ENCODE measurements around the gene MYO1D. TPM values are rescaled to one million over a fixed set of nuclear protein-coding genes. Genes with fewer than 3 reads are reported as not detected.

The MYO1D gene
- total RNA-seq, 1 experiment from 2014 or later = 29.9 TPM

DNA sequence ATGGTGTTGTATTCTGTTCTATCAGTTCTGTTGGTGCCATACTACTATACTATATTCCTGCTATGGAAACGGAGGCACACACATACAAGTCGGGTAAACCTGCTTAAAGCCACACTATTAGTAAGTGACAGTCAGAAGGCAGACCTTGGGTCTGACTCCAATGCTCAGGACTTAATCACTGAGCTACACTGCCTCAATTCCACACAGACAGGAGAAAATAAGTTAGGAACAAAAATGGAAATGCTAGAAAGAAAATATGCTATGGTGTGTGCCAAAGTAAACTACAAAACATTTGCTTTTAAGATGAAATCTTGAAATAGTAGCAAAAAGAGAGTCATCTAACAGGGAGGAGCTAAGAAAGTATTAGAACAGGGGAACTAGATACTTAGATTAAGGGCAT is 48.1 kb downstream of the MYO1D start:
- Mint-ChIP-seq H3K4me3 (no peak overlapping the region), H3K36me3 (no peaks in the 10 kb centered on the region), H3K27me3 (ENCODE audit: low read depth) (no peaks in the 10 kb centered on the region), H3K9me3 (no peaks in the 10 kb centered on the region), H3K27ac (no peak overlapping the region), H3K4me1 (0 out of 2 replicates have a peak, but pooled peaks cover 3% of the 10 kb centered on the region)
- ATAC-seq (no peak), DNase-seq (ENCODE audit: low spot score) (no peak)
- ChIA-PET CTCF (interaction anchor here (0.7 to 2.9 kb wide), 3 partner anchors 45 to 48 kb away, joined by 4 to 16 read pairs (median 10); partner anchors contain the start of gene MYO1D), POLR2A (interaction anchor here (0.7 kb wide), 1 partner anchor 30 kb away, joined by 3 read pairs; no protein-coding TSS in a partner anchor)
- TF ChIP-seq, protein P1, sequence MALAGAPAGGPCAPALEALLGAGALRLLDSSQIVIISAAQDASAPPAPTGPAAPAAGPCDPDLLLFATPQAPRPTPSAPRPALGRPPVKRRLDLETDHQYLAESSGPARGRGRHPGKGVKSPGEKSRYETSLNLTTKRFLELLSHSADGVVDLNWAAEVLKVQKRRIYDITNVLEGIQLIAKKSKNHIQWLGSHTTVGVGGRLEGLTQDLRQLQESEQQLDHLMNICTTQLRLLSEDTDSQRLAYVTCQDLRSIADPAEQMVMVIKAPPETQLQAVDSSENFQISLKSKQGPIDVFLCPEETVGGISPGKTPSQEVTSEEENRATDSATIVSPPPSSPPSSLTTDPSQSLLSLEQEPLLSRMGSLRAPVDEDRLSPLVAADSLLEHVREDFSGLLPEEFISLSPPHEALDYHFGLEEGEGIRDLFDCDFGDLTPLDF (CRISPR knock-in tag; IDR thresholded peaks at IDR 0.05) = no peak
- TF ChIP-seq HMGA2 (CRISPR knock-in tag; IDR thresholded peaks at IDR 0.05) (no peak), CBFB (CRISPR knock-in tag; IDR thresholded peaks at IDR 0.05; ENCODE audit: low read depth) (no peak), NFE2L1 (CRISPR knock-in tag; IDR thresholded peaks at IDR 0.05) (no peak)
- TF ChIP-seq, protein P2, sequence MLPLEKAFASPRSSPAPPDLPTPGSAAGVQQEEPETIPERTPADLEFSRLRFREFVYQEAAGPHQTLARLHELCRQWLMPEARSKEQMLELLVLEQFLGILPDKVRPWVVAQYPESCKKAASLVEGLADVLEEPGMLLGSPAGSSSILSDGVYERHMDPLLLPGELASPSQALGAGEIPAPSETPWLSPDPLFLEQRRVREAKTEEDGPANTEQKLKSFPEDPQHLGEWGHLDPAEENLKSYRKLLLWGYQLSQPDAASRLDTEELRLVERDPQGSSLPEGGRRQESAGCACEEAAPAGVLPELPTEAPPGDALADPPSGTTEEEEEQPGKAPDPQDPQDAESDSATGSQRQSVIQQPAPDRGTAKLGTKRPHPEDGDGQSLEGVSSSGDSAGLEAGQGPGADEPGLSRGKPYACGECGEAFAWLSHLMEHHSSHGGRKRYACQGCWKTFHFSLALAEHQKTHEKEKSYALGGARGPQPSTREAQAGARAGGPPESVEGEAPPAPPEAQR (CRISPR knock-in tag; IDR thresholded peaks at IDR 0.05) = no peak
- TF ChIP-seq, protein P3, sequence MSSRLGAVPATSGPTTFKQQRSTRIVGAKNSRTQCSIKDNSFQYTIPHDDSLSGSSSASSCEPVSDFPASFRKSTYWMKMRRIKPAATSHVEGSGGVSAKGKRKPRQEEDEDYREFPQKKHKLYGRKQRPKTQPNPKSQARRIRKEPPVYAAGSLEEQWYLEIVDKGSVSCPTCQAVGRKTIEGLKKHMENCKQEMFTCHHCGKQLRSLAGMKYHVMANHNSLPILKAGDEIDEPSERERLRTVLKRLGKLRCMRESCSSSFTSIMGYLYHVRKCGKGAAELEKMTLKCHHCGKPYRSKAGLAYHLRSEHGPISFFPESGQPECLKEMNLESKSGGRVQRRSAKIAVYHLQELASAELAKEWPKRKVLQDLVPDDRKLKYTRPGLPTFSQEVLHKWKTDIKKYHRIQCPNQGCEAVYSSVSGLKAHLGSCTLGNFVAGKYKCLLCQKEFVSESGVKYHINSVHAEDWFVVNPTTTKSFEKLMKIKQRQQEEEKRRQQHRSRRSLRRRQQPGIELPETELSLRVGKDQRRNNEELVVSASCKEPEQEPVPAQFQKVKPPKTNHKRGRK (CRISPR knock-in tag; IDR thresholded peaks at IDR 0.05; ENCODE audit: borderline replicate concordance) = no peak

DNA sequence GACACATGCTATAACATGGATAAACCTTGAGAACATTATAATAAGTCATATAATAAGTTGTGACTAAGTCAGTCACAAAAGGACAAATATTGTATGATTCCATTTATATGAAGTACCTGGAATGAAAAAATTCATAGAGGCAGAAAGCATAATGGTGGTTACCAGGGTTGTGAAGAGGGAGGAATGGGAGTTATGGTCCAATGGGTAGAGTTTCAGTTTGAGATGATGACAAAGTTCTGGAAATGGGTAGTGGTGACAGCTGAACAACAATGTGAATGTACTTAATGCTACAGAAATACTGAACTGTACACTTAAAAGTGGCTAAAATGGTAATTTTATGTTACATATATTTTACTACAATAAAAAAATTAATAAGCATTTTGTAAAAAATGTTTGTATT is 49.7 kb downstream of the MYO1D start:
- TF ChIP-seq, protein P2 (CRISPR knock-in tag; IDR thresholded peaks at IDR 0.05) = no peak
- TF ChIP-seq JUN (CRISPR knock-in tag; IDR thresholded peaks at IDR 0.05) (no peak), ZNF671 (CRISPR knock-in tag; IDR thresholded peaks at IDR 0.05) (no peak), ZNF423 (CRISPR knock-in tag; IDR thresholded peaks at IDR 0.05) (no peak), ESRRA (CRISPR knock-in tag; IDR thresholded peaks at IDR 0.05; ENCODE audit: borderline replicate concordance) (no peak)
- TF ChIP-seq, protein P4, sequence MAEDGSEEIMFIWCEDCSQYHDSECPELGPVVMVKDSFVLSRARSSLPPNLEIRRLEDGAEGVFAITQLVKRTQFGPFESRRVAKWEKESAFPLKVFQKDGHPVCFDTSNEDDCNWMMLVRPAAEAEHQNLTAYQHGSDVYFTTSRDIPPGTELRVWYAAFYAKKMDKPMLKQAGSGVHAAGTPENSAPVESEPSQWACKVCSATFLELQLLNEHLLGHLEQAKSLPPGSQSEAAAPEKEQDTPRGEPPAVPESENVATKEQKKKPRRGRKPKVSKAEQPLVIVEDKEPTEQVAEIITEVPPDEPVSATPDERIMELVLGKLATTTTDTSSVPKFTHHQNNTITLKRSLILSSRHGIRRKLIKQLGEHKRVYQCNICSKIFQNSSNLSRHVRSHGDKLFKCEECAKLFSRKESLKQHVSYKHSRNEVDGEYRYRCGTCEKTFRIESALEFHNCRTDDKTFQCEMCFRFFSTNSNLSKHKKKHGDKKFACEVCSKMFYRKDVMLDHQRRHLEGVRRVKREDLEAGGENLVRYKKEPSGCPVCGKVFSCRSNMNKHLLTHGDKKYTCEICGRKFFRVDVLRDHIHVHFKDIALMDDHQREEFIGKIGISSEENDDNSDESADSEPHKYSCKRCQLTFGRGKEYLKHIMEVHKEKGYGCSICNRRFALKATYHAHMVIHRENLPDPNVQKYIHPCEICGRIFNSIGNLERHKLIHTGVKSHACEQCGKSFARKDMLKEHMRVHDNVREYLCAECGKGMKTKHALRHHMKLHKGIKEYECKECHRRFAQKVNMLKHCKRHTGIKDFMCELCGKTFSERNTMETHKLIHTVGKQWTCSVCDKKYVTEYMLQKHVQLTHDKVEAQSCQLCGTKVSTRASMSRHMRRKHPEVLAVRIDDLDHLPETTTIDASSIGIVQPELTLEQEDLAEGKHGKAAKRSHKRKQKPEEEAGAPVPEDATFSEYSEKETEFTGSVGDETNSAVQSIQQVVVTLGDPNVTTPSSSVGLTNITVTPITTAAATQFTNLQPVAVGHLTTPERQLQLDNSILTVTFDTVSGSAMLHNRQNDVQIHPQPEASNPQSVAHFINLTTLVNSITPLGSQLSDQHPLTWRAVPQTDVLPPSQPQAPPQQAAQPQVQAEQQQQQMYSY (CRISPR knock-in tag; IDR thresholded peaks at IDR 0.05) = no peak
- TF ChIP-seq, protein P5, sequence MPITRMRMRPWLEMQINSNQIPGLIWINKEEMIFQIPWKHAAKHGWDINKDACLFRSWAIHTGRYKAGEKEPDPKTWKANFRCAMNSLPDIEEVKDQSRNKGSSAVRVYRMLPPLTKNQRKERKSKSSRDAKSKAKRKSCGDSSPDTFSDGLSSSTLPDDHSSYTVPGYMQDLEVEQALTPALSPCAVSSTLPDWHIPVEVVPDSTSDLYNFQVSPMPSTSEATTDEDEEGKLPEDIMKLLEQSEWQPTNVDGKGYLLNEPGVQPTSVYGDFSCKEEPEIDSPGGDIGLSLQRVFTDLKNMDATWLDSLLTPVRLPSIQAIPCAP (CRISPR knock-in tag; IDR thresholded peaks at IDR 0.05) = no peak
- TF ChIP-seq, protein P6, sequence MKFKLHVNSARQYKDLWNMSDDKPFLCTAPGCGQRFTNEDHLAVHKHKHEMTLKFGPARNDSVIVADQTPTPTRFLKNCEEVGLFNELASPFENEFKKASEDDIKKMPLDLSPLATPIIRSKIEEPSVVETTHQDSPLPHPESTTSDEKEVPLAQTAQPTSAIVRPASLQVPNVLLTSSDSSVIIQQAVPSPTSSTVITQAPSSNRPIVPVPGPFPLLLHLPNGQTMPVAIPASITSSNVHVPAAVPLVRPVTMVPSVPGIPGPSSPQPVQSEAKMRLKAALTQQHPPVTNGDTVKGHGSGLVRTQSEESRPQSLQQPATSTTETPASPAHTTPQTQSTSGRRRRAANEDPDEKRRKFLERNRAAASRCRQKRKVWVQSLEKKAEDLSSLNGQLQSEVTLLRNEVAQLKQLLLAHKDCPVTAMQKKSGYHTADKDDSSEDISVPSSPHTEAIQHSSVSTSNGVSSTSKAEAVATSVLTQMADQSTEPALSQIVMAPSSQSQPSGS (CRISPR knock-in tag; IDR thresholded peaks at IDR 0.05; ENCODE audit: borderline replicate concordance, low read depth) = no peak
- TF ChIP-seq, protein P7, sequence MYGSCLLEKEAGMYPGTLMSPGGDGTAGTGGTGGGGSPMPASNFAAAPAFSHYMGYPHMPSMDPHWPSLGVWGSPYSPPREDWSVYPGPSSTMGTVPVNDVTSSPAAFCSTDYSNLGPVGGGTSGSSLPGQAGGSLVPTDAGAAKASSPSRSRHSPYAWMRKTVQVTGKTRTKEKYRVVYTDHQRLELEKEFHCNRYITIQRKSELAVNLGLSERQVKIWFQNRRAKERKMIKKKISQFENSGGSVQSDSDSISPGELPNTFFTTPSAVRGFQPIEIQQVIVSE (CRISPR knock-in tag; IDR thresholded peaks at IDR 0.05; ENCODE audit: borderline replicate concordance) = no peak

More for the DNA sequence above, 49.7 kb downstream of the MYO1D start:
- Mint-ChIP-seq H3K9me3 (no peaks in the 10 kb centered on the region), H3K4me3 (no peak overlapping the region), H3K36me3 (no peaks in the 10 kb centered on the region), H3K27me3 (ENCODE audit: low read depth) (no peaks in the 10 kb centered on the region), H3K4me1 (peaks cover 6% of the 10 kb centered on the region; the same call in 1 of the 2 replicates), H3K27ac (no peak overlapping the region)
- POLR2A ChIA-PET = no interaction called here
- ATAC-seq (no peak), DNase-seq (ENCODE audit: low spot score) (no peak)
- CTCF ChIA-PET = no interaction called here
